Osteoblast (primary cell): ENCODE measurements around the gene CSF2RB. TPM values are rescaled to one million over a fixed set of nuclear protein-coding genes. Genes with fewer than 3 reads are reported as not detected.
A peak's percentile ranks its signal among the peaks of the same experiment; 100 is the strongest.

Source experiments
- DNase-seq: peaks from one replicate; pipeline ENCODE4 v3.0.0; 2011; ENCODE audit warnings: low spot score, mixed read lengths; ENCODE audit not compliant: insufficient read length; ENCODE audit errors: missing footprints
- H2AFZ ChIP-seq: 2 replicates; pipeline ENCODE4 v1.6.0; 2011; ENCODE audit warnings: mild to moderate bottlenecking, low read length
- H3K27ac ChIP-seq: 2 replicates; pipeline ENCODE4 v1.5.1; 2011; ENCODE audit warnings: mild to moderate bottlenecking, low read depth, low read length, moderate library complexity
- H3K27me3 ChIP-seq: 2 replicates; pipeline ENCODE4 v1.6.0; 2012; ENCODE audit warnings: mild to moderate bottlenecking, control low read depth, inconsistent platforms, low read length, moderate library complexity; ENCODE audit not compliant: insufficient read depth
- H3K36me3 ChIP-seq: 2 replicates; pipeline ENCODE4 v1.5.1; 2011; ENCODE audit warnings: mild to moderate bottlenecking, low read length, control low read depth, moderate library complexity; ENCODE audit not compliant: insufficient read depth
- H3K4me1 ChIP-seq: 2 replicates; pipeline ENCODE4 v1.5.1; 2011; ENCODE audit warnings: mild to moderate bottlenecking, low read length, control low read depth, moderate library complexity; ENCODE audit not compliant: insufficient read depth
- H3K4me2 ChIP-seq: 2 replicates; pipeline ENCODE4 v1.6.0; 2011; ENCODE audit warnings: mild to moderate bottlenecking, low read length; ENCODE audit not compliant: insufficient read depth
- H3K4me3 ChIP-seq: fragments of 200-600 bp; sonication (generic); 3 replicates; pipeline ENCODE4 v1.5.1; 2012; ENCODE audit warnings: mild to moderate bottlenecking, low read length, inconsistent platforms; ENCODE audit not compliant: insufficient read depth
- H3K79me2 ChIP-seq: 2 replicates; pipeline ENCODE4 v1.6.0; 2012; ENCODE audit warnings: mild to moderate bottlenecking, low read length, control low read depth, inconsistent platforms; ENCODE audit not compliant: insufficient read depth
- H3K9me3 ChIP-seq: 2 replicates; pipeline ENCODE4 v1.5.1; 2011; ENCODE audit warnings: low read depth, low read length, control low read depth
- H4K20me1 ChIP-seq: 2 replicates; pipeline ENCODE4 v1.6.0; 2012; ENCODE audit warnings: mild to moderate bottlenecking, low read length, control low read depth; ENCODE audit not compliant: insufficient read depth
- CTCF ChIP-seq: IDR thresholded peaks from 2 replicates; pipeline ENCODE4 v1.5.1; 2011; ENCODE audit warnings: mild to moderate bottlenecking, low read depth, low read length, moderate library complexity; ENCODE audit errors: extremely low read depth
- total RNA-seq: library from RNA; depleted of rRNA; stranded (reverse); fragments of >200 nt; gene quantifications from 2 replicates; pipeline ENCODE4 v1.2.3, GENCODE V29; 2012

CSF2RB gene
- total RNA-seq, 1 donor, result 1.1 TPM

GRCh38 chr22:36954251-36955014, 41.0 kb downstream of the CSF2RB start:
- no peak overlapping the region for H3K27ac ChIP-seq
- DNase-seq, result peak; percentile 57

GRCh38 chr22:36955691-36956090, 42.3 kb downstream of the CSF2RB start:
- Histone ChIP-seq H3K27me3 (peaks cover 9% of the 10 kb centered on the region), H3K4me1 (no peaks in the 10 kb centered on the region), H3K27ac (no peak overlapping the region), H4K20me1 (no peaks in the 10 kb centered on the region), H3K79me2 (no peaks in the 10 kb centered on the region), H3K36me3 (no peaks in the 10 kb centered on the region), H3K9me3 (no peaks in the 10 kb centered on the region), H3K4me2 (no peak overlapping the region), H2AFZ (no peak overlapping the region), H3K4me3 (no peak overlapping the region)
- no peak for TF ChIP-seq CTCF
- DNase-seq, result peak; percentile 22

More at GRCh38 chr22:36954251-36955014, 41.0 kb downstream of the CSF2RB start:
- no peak overlapping the region for H3K4me2 ChIP-seq
- no peaks in the 10 kb centered on the region for H3K4me1 ChIP-seq
- no peaks in the 10 kb centered on the region for H3K9me3 ChIP-seq
- no peak overlapping the region for H2AFZ ChIP-seq
- H3K4me3 ChIP-seq, result no peak overlapping the region
- no peak for TF ChIP-seq CTCF
- peaks cover 7% of the 10 kb centered on the region for H3K27me3 ChIP-seq
- H3K79me2 ChIP-seq, result no peaks in the 10 kb centered on the region
- no peaks in the 10 kb centered on the region for H3K36me3 ChIP-seq
- no peaks in the 10 kb centered on the region for H4K20me1 ChIP-seq

- no peak for TF ChIP-seq CTCF
- Histone ChIP-seq H3K4me2 (no peak overlapping the region), H2AFZ (no peak overlapping the region), H3K79me2 (no peaks in the 10 kb centered on the region), H3K4me1 (no peaks in the 10 kb centered on the region), H4K20me1 (no peaks in the 10 kb centered on the region), H3K36me3 (no peaks in the 10 kb centered on the region), H3K27me3 (peaks cover 19% of the 10 kb centered on the region), H3K27ac (no peak overlapping the region), H3K4me3 (no peak overlapping the region), H3K9me3 (no peaks in the 10 kb centered on the region)
- no peak for DNase-seq
Observed at GRCh38 chr22:36958366-36958765, 44.9 kb downstream of the CSF2RB start.

GRCh38 chr22:36961626-36962025, 48.2 kb downstream of the CSF2RB start:
- no peaks in the 10 kb centered on the region for H4K20me1 ChIP-seq
- H3K27ac ChIP-seq, result no peak overlapping the region
- H2AFZ ChIP-seq, result no peak overlapping the region
- no peaks in the 10 kb centered on the region for H3K4me1 ChIP-seq
- no peaks in the 10 kb centered on the region for H3K79me2 ChIP-seq
- no peak overlapping the region for H3K4me2 ChIP-seq
- no peak for DNase-seq
- H3K4me3 ChIP-seq, result no peak overlapping the region
- no peaks in the 10 kb centered on the region for H3K36me3 ChIP-seq
- H3K27me3 ChIP-seq, result peaks cover 20% of the 10 kb centered on the region
- no peak for TF ChIP-seq CTCF
- H3K9me3 ChIP-seq, result no peaks in the 10 kb centered on the region
